NCI-H1092 treated with DMSO at 0.1 percent for 48 hours (cell line): ENCODE measurements around the gene SLC4A1AP.
"Not testable (repeated sequence)": the region's sequence is repeated elsewhere in the genome, so short reads cannot be mapped to it uniquely, and the experiment has no call there.

Source experiments
- DNase-seq: peaks from one replicate; lab custom pipeline; 2025; lab: John Stamatoyannopoulos, UW

The SLC4A1AP gene

GRCh38 chr2:27652790-27653189 is 10.9 kb upstream of the SLC4A1AP start:
- no peak for DNase-seq

- no peak for DNase-seq
These were observed 10.3 kb upstream of the SLC4A1AP start for GRCh38 chr2:27653397-27653796.

DNA sequence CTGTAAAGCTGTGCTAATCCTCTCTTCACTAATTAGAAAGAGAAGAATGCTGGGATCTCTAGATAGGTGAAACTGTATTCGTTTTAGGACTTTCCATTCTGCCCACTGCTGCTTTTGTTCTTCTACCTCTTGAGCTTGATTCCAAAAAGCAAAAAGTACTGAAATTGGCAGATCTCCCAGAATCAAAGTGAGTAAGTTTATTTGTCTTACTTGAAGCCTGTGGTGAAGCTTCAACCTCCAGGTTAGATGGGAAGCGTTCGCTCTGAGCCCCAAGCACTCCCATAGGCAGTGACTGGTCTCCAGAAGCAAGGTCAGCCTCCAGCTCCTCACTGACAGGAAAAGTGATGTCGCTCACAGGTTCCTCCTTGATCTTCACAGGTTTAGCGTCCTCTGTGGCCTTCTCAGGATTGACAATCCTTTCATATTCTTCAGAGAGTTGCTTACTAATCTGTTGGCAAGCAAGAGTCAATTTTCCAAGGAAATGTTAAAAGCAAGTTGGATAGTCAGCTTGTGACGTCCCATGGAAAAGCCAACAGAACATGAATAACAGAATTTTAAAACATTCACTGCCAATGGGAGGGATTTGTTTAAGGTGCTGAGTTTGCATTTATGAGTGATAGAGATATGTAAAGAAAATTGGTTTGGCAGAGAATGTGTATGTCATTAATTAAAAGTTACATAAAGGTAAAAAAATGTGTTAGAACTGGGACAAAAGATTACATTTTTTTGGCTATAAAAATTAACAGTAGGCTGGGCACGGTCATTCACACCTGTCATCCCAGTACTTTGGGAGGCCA is 8.3 kb upstream of the SLC4A1AP start:
- DNase-seq, result no peak

DNA sequence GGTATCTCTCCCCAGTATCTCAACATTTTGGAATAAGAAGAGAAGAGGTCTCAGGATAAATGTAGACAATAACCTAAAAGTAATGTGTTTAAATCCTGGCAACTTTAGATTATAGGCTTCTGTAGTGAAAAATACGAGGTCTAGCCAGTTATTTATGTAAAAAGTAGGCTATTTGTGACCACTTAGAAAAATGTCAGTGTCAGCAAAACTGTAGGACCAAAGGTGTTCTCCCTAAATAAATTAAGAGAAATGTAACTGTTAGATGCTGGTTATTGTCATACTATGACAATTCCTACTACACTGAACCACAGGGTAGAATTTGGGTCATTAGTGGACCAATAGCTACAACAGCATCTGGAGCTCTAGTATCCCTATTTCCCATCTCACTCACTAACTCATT is 2.3 kb upstream of the SLC4A1AP start:
- no peak for DNase-seq

GRCh38 chr2:27664154-27664574 is 475 bp downstream of the SLC4A1AP start:
- no peak for DNase-seq

- DNase-seq, result no peak
These were observed 1.1 kb downstream of the SLC4A1AP start for GRCh38 chr2:27664622-27665363.

GRCh38 chr2:27667446-27667845 is 3.8 kb downstream of the SLC4A1AP start:
- no peak for DNase-seq

DNA sequence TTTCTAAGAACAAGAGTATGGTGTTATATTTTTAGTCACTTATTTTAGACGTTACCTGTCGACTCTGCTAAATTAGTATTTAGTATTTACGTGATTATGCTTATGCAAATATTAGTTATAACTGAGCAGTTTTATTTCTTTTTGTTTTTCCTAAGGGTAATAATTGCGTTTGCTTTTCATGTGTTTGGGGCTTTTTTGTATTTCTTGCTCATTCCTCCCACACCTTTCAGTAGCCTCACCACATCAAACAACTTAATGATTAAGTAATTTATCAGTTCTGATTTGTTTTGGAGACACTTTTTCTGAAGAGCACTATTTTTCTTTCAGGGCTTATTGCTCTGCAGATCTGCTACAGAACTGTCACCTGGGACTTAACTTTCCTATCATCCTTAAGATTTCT is 7.5 kb downstream of the SLC4A1AP start:
- no peak for DNase-seq

DNA sequence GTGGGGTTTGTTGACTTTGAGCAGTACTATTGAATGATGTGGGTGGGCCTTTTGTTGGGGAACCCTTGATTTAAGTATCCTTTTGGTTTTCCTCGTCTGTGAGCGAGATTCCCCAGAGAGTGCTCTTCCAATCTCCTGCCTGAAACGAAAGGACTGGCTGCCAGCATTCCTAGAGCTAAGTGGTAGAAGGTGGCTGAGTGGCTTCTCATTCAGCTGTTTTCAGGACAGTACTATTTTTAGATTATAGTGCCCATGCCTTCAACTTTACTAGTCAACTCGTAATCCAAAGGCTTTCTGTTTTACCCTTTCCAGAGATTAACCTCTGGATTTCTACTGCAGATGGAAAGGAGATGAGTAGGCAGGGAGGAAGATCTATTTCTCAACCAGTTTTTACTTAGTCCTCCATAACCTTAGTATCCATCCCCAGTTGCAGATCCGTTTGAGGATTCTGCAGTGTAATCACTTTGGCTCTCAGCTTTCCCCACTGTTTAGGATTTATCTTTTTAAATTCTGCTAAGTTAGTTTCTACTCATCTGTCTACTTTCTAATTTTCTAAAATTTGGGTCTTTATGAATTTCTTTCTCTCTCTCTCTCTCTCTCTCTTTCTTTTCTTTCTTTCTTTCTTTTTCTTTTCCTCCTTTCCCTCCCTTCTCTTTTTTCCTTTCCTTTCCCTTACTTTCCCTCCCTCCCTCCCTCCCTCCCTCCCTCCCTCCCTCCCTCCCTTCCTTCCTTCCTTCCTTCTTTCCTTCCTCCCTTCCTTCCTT is 9.2 kb downstream of the SLC4A1AP start:
- DNase-seq, result no peak

DNA sequence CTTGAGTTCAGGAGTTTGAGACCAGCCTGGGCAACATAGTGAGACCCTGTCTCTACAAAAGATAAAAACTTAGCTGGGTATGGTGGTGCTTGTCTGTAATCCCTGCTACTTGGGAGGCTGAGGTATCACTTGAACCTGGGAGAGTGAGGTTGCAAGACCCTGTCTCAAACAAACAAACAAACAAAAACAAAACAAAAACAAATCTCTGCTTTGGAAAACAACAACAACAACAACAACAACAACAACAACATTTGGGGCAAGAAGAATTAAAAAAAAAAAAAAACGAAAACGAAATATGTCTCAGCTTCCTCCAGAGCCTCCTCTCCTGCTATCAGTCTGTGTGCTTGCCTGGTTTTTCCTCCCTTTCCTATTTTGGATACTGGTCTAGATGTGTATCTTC is 16.9 kb downstream of the SLC4A1AP start:
- DNase-seq, result no peak

DNA sequence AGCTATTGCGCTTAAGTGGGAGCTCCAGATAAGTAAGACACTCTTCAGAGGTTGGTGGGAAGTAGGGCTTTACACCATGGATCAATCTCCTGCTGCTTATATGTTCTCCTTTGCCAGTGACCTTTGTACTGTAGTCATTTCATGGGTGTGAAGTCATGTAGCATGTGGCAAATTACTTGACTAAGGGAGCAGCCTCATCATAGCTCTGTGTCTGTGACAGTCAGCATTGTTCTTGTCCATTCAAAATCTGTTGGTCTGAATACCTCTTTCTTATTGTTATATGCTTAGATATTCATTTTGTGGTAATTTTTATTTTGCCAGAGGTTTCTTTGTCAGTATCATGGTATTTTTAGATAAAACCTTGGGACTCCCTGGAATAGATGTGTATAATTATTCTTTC is 18.2 kb downstream of the SLC4A1AP start:
- DNase-seq, result no peak

- not testable (repeated sequence) for DNase-seq
These were observed 18.7 kb downstream of the SLC4A1AP start for GRCh38 chr2:27682334-27682771.

GRCh38 chr2:27683390-27684071 is 19.8 kb downstream of the SLC4A1AP start:
- DNase-seq, result peak; percentile 67

- not testable (repeated sequence) for DNase-seq
These were observed 21.3 kb downstream of the SLC4A1AP start for GRCh38 chr2:27685006-27685405.

GRCh38 chr2:27685577-27685976 is 21.9 kb downstream of the SLC4A1AP start:
- DNase-seq, result no peak

DNA sequence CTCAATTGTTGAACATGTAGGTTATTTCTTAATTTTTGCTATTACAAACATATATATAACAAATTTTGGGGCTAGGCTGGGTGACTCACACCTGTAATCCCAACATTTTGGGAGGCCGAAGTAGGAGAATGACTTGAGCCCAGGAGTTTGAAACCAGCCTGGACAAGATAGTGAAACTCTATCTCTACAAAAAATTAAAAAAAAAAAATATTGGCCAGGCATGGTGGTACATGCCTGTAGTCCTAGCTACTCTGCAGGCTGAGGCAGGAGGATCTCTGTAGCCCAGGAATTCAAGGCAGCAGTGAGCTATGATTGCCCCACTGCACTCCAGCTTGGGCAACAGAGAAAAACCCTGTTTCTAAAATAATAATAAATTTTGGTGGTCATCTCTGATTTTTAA is 23.5 kb downstream of the SLC4A1AP start:
- no peak for DNase-seq

DNA sequence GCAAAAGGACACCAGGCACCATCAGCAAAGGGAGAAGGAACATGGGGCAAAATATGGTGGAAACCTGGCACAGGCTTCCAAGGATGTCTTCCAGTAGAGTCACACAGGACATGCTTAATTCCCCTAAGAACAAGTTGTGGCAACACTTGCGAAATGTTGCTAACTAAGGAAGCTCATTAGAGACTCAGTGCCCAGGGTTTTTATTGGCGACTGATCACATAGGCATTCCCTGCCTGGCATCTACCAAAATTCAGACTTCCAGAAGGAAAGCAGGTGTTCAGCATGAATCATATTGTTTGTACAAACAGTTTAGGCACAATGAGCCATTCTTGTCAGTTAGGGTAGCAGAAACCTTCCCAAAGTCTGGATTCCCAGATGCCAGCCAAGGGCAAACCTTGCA is 25.7 kb downstream of the SLC4A1AP start:
- no peak for DNase-seq

- DNase-seq, result no peak
These were observed 26.4 kb downstream of the SLC4A1AP start for GRCh38 chr2:27690052-27690451.

- no peak for DNase-seq
These were observed 34.0 kb downstream of the SLC4A1AP start for GRCh38 chr2:27697660-27698059.

DNA sequence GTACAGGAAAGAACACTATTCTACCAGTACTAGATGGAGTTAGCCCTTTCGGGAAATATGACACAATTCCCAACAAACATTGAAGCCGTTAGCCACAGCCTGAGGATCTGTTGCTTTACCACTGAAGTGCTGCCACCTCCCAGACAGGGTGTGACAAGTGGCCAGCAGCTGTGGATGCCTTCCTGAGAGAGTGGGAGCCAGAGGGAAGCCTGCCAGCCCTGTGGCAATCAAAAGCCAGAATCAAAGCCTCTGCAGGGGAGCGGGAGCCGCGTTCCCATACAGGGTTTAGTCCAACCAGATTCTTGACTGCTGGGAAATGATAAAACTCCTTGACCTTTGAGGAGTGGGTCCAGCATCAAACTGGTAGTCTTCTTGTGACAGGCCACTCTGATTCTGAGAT is 38.0 kb downstream of the SLC4A1AP start:
- no peak for DNase-seq

GRCh38 chr2:27702302-27702701 is 38.6 kb downstream of the SLC4A1AP start:
- no peak for DNase-seq
